ENCODE measurements around the gene PHTF2.

Gene PHTF2

GRCh38 chr7:77824636-77825035 is 26.1 kb downstream of the PHTF2 start:
- TF ChIP-seq TAF1 (IDR thresholded peaks at IDR 0.05; ENCODE audit: low read depth) (no peak), NFIC (IDR thresholded peaks at IDR 0.05) (no peak), CREB1 (IDR thresholded peaks at IDR 0.05; ENCODE audit: low read depth) (no peak), ZBTB7A (IDR thresholded peaks at IDR 0.05; ENCODE audit: low read depth) (no peak), FOXM1 (IDR thresholded peaks at IDR 0.05; ENCODE audit: borderline replicate concordance, low read depth) (no peak), TEAD4 (IDR thresholded peaks at IDR 0.05) (no peak), CEBPB (IDR thresholded peaks at IDR 0.05) (no peak), REST (IDR thresholded peaks at IDR 0.05; ENCODE audit: low read depth) (no peak), EP300 (IDR thresholded peaks at IDR 0.05; ENCODE audit: borderline replicate concordance) (no peak), YY1 (IDR thresholded peaks at IDR 0.05; ENCODE audit: low read depth) (no peak), EGR1 (IDR thresholded peaks at IDR 0.05) (no peak), MAX (IDR thresholded peaks at IDR 0.05) (no peak), USF1 (IDR thresholded peaks at IDR 0.05) (no peak), TCF12 (IDR thresholded peaks at IDR 0.05; ENCODE audit: low read depth) (no peak), RAD21 (IDR thresholded peaks at IDR 0.05; ENCODE audit: low read depth) (no peak)

- TF ChIP-seq CEBPB (IDR thresholded peaks at IDR 0.05) (no peak), MAX (IDR thresholded peaks at IDR 0.05) (no peak), TEAD4 (IDR thresholded peaks at IDR 0.05) (no peak), CREB1 (IDR thresholded peaks at IDR 0.05; ENCODE audit: low read depth) (no peak)
Measured at GRCh38 chr7:77825131-77825530, 26.6 kb downstream of the PHTF2 start.

GRCh38 chr7:77826300-77826699 is 27.7 kb downstream of the PHTF2 start:
- TF ChIP-seq CREB1 (IDR thresholded peaks at IDR 0.05; ENCODE audit: low read depth), result no peak
- TF ChIP-seq USF1 (IDR thresholded peaks at IDR 0.05), result no peak
- no peak for TF ChIP-seq EGR1 (IDR thresholded peaks at IDR 0.05)
- no peak for TF ChIP-seq FOXM1 (IDR thresholded peaks at IDR 0.05; ENCODE audit: borderline replicate concordance, low read depth)
- no peak for TF ChIP-seq TCF12 (IDR thresholded peaks at IDR 0.05; ENCODE audit: low read depth)
- peak; percentile 73 for TF ChIP-seq REST (IDR thresholded peaks at IDR 0.05; ENCODE audit: low read depth)

- TF ChIP-seq CREB1 (IDR thresholded peaks at IDR 0.05; ENCODE audit: low read depth) (no peak), EGR1 (IDR thresholded peaks at IDR 0.05) (no peak), EP300 (IDR thresholded peaks at IDR 0.05; ENCODE audit: borderline replicate concordance) (no peak), MAX (IDR thresholded peaks at IDR 0.05) (no peak), USF1 (IDR thresholded peaks at IDR 0.05) (no peak), CEBPB (IDR thresholded peaks at IDR 0.05) (no peak), FOXM1 (IDR thresholded peaks at IDR 0.05; ENCODE audit: borderline replicate concordance, low read depth) (no peak), NFIC (IDR thresholded peaks at IDR 0.05) (no peak), TEAD4 (IDR thresholded peaks at IDR 0.05) (no peak), TCF12 (IDR thresholded peaks at IDR 0.05; ENCODE audit: low read depth) (no peak), YY1 (IDR thresholded peaks at IDR 0.05; ENCODE audit: low read depth) (no peak), REST (IDR thresholded peaks at IDR 0.05; ENCODE audit: low read depth) (no peak), TAF1 (IDR thresholded peaks at IDR 0.05; ENCODE audit: low read depth) (no peak), RAD21 (IDR thresholded peaks at IDR 0.05; ENCODE audit: low read depth) (no peak), ZBTB7A (IDR thresholded peaks at IDR 0.05; ENCODE audit: low read depth) (no peak)
Measured at GRCh38 chr7:77827999-77828398, 29.4 kb downstream of the PHTF2 start.
